Activated naive CD8-positive, alpha-beta T cell treated with anti-CD3 and anti-CD28 coated beads, Interleukin-2, amount 10 ng/mL, durations not matched to agents 7 days and 5 days (primary cell): Measurements from ENCODE around the gene DOCK3. TPM values are rescaled to one million over a fixed set of nuclear protein-coding genes. Genes with fewer than 3 reads are reported as not detected.
A peak's percentile ranks its signal among the peaks of the same experiment; 100 is the strongest.
"Not testable (repeated sequence)": the region's sequence is repeated elsewhere in the genome, so short reads cannot be mapped to it uniquely, and the experiment has no call there.

Experiments
- ATAC-seq: fragments of 150-1000 bp; cut with Tn5 transposase; one replicate; pipeline ENCODE4 v1.10.0; 2021; ENCODE audit warnings: low read depth, moderate library complexity
- POLR2A ChIA-PET: fragments of 350-600 bp; sonication (Branson Sonifier 250); formaldehyde crosslinking; loops from one replicate; lab custom pipeline; 2021; ENCODE audit warnings: antibody characterized with exemption; lab: Charles Lee
- DNase-seq: peaks from one replicate; pipeline ENCODE4 v3.0.0; 2021
- H3K27ac Mint-ChIP-seq: one replicate; pipeline ENCODE4 v1.8.0; 2022; ENCODE audit warnings: mild to moderate bottlenecking, mixed read lengths
- H3K27me3 Mint-ChIP-seq: one replicate; pipeline ENCODE4 v1.8.0; 2022; ENCODE audit warnings: mild to moderate bottlenecking, moderate library complexity, mixed read lengths
- H3K36me3 Mint-ChIP-seq: one replicate; pipeline ENCODE4 v1.8.0; 2021; ENCODE audit warnings: mild to moderate bottlenecking, mixed read lengths
- H3K4me1 Mint-ChIP-seq: one replicate; pipeline ENCODE4 v1.8.0; 2021; ENCODE audit warnings: mixed read lengths
- H3K4me3 Mint-ChIP-seq: one replicate; pipeline ENCODE4 v1.8.0; 2022; ENCODE audit warnings: mild to moderate bottlenecking, moderate library complexity, mixed read lengths
- H3K9me3 Mint-ChIP-seq: one replicate; pipeline ENCODE4 v1.8.0; 2021; ENCODE audit warnings: mixed read lengths
- total RNA-seq, 2 experiments: library from RNA; stranded (reverse); gene quantifications; one replicate each; pipeline ENCODE4 v1.2.3, GENCODE V29; 2021

The DOCK3 gene
- total RNA-seq, 2 experiments from 2014 or later = 3.3 to 3.4 TPM

- H3K4me3 Mint-ChIP-seq = no peak overlapping the region
- H3K36me3 Mint-ChIP-seq = no peaks in the 10 kb centered on the region
- H3K27ac Mint-ChIP-seq = no peak overlapping the region
- no peaks in the 10 kb centered on the region for H3K9me3 Mint-ChIP-seq
- POLR2A ChIA-PET = interaction anchor here (0.8 to 4.9 kb wide), 10 partner anchors 9 to 83 kb away, joined by 3 to 48 read pairs (median 6); partner anchors contain the start of genes DOCK3, HEMK1 and MAPKAPK3
- ATAC-seq (no peak), DNase-seq (no peak)
- no peaks in the 10 kb centered on the region for H3K27me3 Mint-ChIP-seq
- peaks cover 23% of the 10 kb centered on the region for H3K4me1 Mint-ChIP-seq
These were observed 20.7 kb upstream of the DOCK3 start for GRCh38 chr3:50653937-50654595.

- Mint-ChIP-seq H3K27ac (peak overlapping the region; percentile 39), H3K27me3 (no peaks in the 10 kb centered on the region), H3K36me3 (no peaks in the 10 kb centered on the region), H3K4me3 (no peak overlapping the region), H3K9me3 (no peaks in the 10 kb centered on the region), H3K4me1 (peaks cover 22% of the 10 kb centered on the region)
- peak; percentile 54 for ATAC-seq
- POLR2A ChIA-PET = interaction anchor here (0.8 to 4.9 kb wide), 7 partner anchors 10 to 84 kb away, joined by 3 to 48 read pairs (median 5); partner anchors contain the start of genes DOCK3, HEMK1 and MAPKAPK3
- peak; percentile 31 for DNase-seq
These were observed 19.5 kb upstream of the DOCK3 start for GRCh38 chr3:50655009-50655830.

GRCh38 chr3:50656417-50657195 lies 18.1 kb upstream of the DOCK3 start:
- H3K4me3 Mint-ChIP-seq = no peak overlapping the region
- H3K27ac Mint-ChIP-seq = no peak overlapping the region
- ATAC-seq (no peak), DNase-seq (peak; percentile 15)
- peaks cover 19% of the 10 kb centered on the region for H3K4me1 Mint-ChIP-seq
- peaks cover under 1% of the 10 kb centered on the region for H3K27me3 Mint-ChIP-seq
- no peaks in the 10 kb centered on the region for H3K36me3 Mint-ChIP-seq
- no peaks in the 10 kb centered on the region for H3K9me3 Mint-ChIP-seq
- POLR2A ChIA-PET = interaction anchor here (1.8 kb wide), 1 partner anchor 17 kb away, joined by 3 read pairs; no protein-coding TSS in a partner anchor

GRCh38 chr3:50657407-50657806 lies 17.3 kb upstream of the DOCK3 start:
- no peaks in the 10 kb centered on the region for H3K36me3 Mint-ChIP-seq
- ATAC-seq (no peak), DNase-seq (peak; percentile 20)
- no peak overlapping the region for H3K27ac Mint-ChIP-seq
- peaks cover 17% of the 10 kb centered on the region for H3K4me1 Mint-ChIP-seq
- no peak overlapping the region for H3K4me3 Mint-ChIP-seq
- no peaks in the 10 kb centered on the region for H3K9me3 Mint-ChIP-seq
- peaks cover 4% of the 10 kb centered on the region for H3K27me3 Mint-ChIP-seq
- POLR2A ChIA-PET = interaction anchor here (0.8 to 1.8 kb wide), 3 partner anchors 16 to 38 kb away, joined by 3 to 4 read pairs (median 3); no protein-coding TSS in a partner anchor

GRCh38 chr3:50657816-50658215 lies 16.9 kb upstream of the DOCK3 start:
- H3K9me3 Mint-ChIP-seq = no peaks in the 10 kb centered on the region
- H3K27ac Mint-ChIP-seq = no peak overlapping the region
- no peaks in the 10 kb centered on the region for H3K36me3 Mint-ChIP-seq
- H3K4me3 Mint-ChIP-seq = no peak overlapping the region
- POLR2A ChIA-PET = interaction anchor here (0.8 to 1.8 kb wide), 3 partner anchors 16 to 38 kb away, joined by 3 to 4 read pairs (median 3); no protein-coding TSS in a partner anchor
- DNase-seq = peak; percentile 20
- H3K4me1 Mint-ChIP-seq = peaks cover 16% of the 10 kb centered on the region
- peaks cover 4% of the 10 kb centered on the region for H3K27me3 Mint-ChIP-seq
- ATAC-seq = no peak

GRCh38 chr3:50658416-50658815 lies 16.3 kb upstream of the DOCK3 start:
- Mint-ChIP-seq H3K4me3 (no peak overlapping the region), H3K27ac (no peak overlapping the region)
- DNase-seq = peak; percentile 19

GRCh38 chr3:50658831-50659230 lies 15.9 kb upstream of the DOCK3 start:
- Mint-ChIP-seq H3K4me3 (no peak overlapping the region), H3K27me3 (peaks cover 4% of the 10 kb centered on the region), H3K27ac (no peak overlapping the region), H3K36me3 (no peaks in the 10 kb centered on the region), H3K9me3 (no peaks in the 10 kb centered on the region), H3K4me1 (peaks cover 14% of the 10 kb centered on the region)
- DNase-seq (peak; percentile 23), ATAC-seq (no peak)
- POLR2A ChIA-PET = no interaction called here

More at GRCh38 chr3:50658416-50658815, 16.3 kb upstream of the DOCK3 start:
- POLR2A ChIA-PET = interaction anchor here (0.9 kb wide), 1 partner anchor 22 kb away, joined by 4 read pairs; no protein-coding TSS in a partner anchor
- Mint-ChIP-seq H3K4me1 (peaks cover 14% of the 10 kb centered on the region), H3K9me3 (no peaks in the 10 kb centered on the region), H3K27me3 (peaks cover 4% of the 10 kb centered on the region), H3K36me3 (no peaks in the 10 kb centered on the region)
- no peak for ATAC-seq

GRCh38 chr3:50660386-50660785 lies 14.3 kb upstream of the DOCK3 start:
- Mint-ChIP-seq H3K4me1 (peaks cover 8% of the 10 kb centered on the region), H3K27ac (no peak overlapping the region), H3K9me3 (no peaks in the 10 kb centered on the region), H3K4me3 (no peak overlapping the region), H3K27me3 (peaks cover 4% of the 10 kb centered on the region), H3K36me3 (no peaks in the 10 kb centered on the region)
- no peak for ATAC-seq
- POLR2A ChIA-PET = no interaction called here
- DNase-seq = peak; percentile 23

- Mint-ChIP-seq H3K9me3 (no peaks in the 10 kb centered on the region), H3K27me3 (peaks cover 4% of the 10 kb centered on the region), H3K36me3 (no peaks in the 10 kb centered on the region), H3K4me1 (peaks cover 11% of the 10 kb centered on the region), H3K27ac (no peak overlapping the region), H3K4me3 (no peak overlapping the region)
- POLR2A ChIA-PET = no interaction called here
- no peak for ATAC-seq
- DNase-seq = no peak
These were observed 13.3 kb upstream of the DOCK3 start for GRCh38 chr3:50661321-50661837.

GRCh38 chr3:50662408-50662807 lies 12.3 kb upstream of the DOCK3 start:
- Mint-ChIP-seq H3K4me3 (no peak overlapping the region), H3K9me3 (no peaks in the 10 kb centered on the region), H3K27ac (peak overlapping the region; percentile 24), H3K36me3 (no peaks in the 10 kb centered on the region), H3K4me1 (peaks cover 13% of the 10 kb centered on the region), H3K27me3 (peaks cover 4% of the 10 kb centered on the region)
- POLR2A ChIA-PET = interaction anchor here (0.7 kb wide), 1 partner anchor 41 kb away, joined by 3 read pairs; no protein-coding TSS in a partner anchor
- DNase-seq = no peak
- ATAC-seq = no peak

- peak; percentile 59 for ATAC-seq
- H3K4me3 Mint-ChIP-seq = peak overlapping the region; percentile 5
These were observed 9.5 kb upstream of the DOCK3 start for GRCh38 chr3:50665081-50665840.

GRCh38 chr3:50665841-50666115 lies 8.9 kb upstream of the DOCK3 start:
- POLR2A ChIA-PET = interaction anchor here (1.5 kb wide), 1 partner anchor 42 kb away, joined by 6 read pairs; no protein-coding TSS in a partner anchor
- ATAC-seq, H3K9me3 Mint-ChIP-seq, H3K36me3 Mint-ChIP-seq, H3K4me3 Mint-ChIP-seq, H3K27ac Mint-ChIP-seq, DNase-seq: not testable (repeated sequence)
- peaks cover 11% of the 10 kb centered on the region for H3K27me3 Mint-ChIP-seq
- H3K4me1 Mint-ChIP-seq = peaks cover 13% of the 10 kb centered on the region

More at GRCh38 chr3:50665081-50665840, 9.5 kb upstream of the DOCK3 start:
- H3K4me1 Mint-ChIP-seq = peaks cover 13% of the 10 kb centered on the region
- peaks cover 6% of the 10 kb centered on the region for H3K27me3 Mint-ChIP-seq
- H3K36me3 Mint-ChIP-seq = no peaks in the 10 kb centered on the region
- H3K9me3 Mint-ChIP-seq = no peaks in the 10 kb centered on the region
- DNase-seq = no peak
- peak overlapping the region; percentile 15 for H3K27ac Mint-ChIP-seq
- POLR2A ChIA-PET = interaction anchor here (1.5 kb wide), 1 partner anchor 41 kb away, joined by 6 read pairs; no protein-coding TSS in a partner anchor
